SK-N-SH (cell line): ENCODE measurements around the gene CNTNAP5. TPM values are rescaled to one million over a fixed set of nuclear protein-coding genes. Genes with fewer than 3 reads are reported as not detected.

Source experiments
- CTCF ChIA-PET: fragments of 300-600, 350-600 bp; formaldehyde crosslinking; extraction: SDS; loops from one replicate; lab custom pipeline; 2021; lab: Yijun Ruan, JAX
- POLR2A ChIA-PET: fragments of 350-600 bp; sonication (Branson Sonifier 250); formaldehyde crosslinking; extraction: SDS; loops from one replicate; lab custom pipeline; 2020; ENCODE audit warnings: antibody characterized with exemption, inconsistent platforms; lab: Yijun Ruan, JAX
- DNase-seq: peaks from one replicate; pipeline ENCODE4 v3.0.0; 2012
- H2AFZ ChIP-seq: fragments of 200-600 bp; sonication (generic); 2 replicates; pipeline ENCODE4 v1.8.1; 2016; ENCODE audit warnings: antibody characterized with exemption, mild to moderate bottlenecking, low read depth
- H3F3A ChIP-seq: fragments of 200-600 bp; sonication (generic); replicated peaks from 2 replicates; pipeline ENCODE3; 2016; ENCODE audit warnings: antibody characterized with exemption, mild to moderate bottlenecking; ENCODE audit not compliant: insufficient read depth
- H3K27ac ChIP-seq, 2 experiments: fragments of 200-500 bp in 1 of 2; fragments of 200-600 bp in 1 of 2; sonication (Bioruptor generic) in 1 of 2; sonication (generic), shearing (Covaris generic) in 1 of 2; 2 replicates each; pipeline versions ENCODE4 v1.5.1 to v1.6.1; 2014 to 2016; ENCODE audit warnings: low read depth in 2 of 2, inconsistent platforms in 1 of 2, low read length in 1 of 2, mild to moderate bottlenecking in 1 of 2, mixed read lengths in 1 of 2
- H3K27me3 ChIP-seq: fragments of 200-600 bp; sonication (generic), shearing (Covaris generic); 2 replicates; pipeline ENCODE4 v1.6.1; 2016; ENCODE audit warnings: mixed run types; ENCODE audit not compliant: insufficient read depth
- H3K36me3 ChIP-seq, 2 experiments: fragments of 200-500 bp in 1 of 2; fragments of 200-600 bp in 1 of 2; sonication (Bioruptor generic) in 1 of 2; sonication (generic) in 1 of 2; replicated peaks in 1 of 2; 2 replicates each; pipeline versions ENCODE3 to v1.5.1; 2014 to 2016; ENCODE audit warnings: low read length in 1 of 2, mild to moderate bottlenecking in 1 of 2; ENCODE audit not compliant: insufficient read depth in 2 of 2, control insufficient read depth in 1 of 2
- H3K4me1 ChIP-seq, 2 experiments: fragments of 200-500 bp in 1 of 2; fragments of 200-600 bp in 1 of 2; sonication (Bioruptor generic) in 1 of 2; sonication (generic), shearing (Covaris generic) in 1 of 2; 2 replicates each; pipeline versions ENCODE4 v1.5.1 to v1.6.1; 2014 to 2016; ENCODE audit warnings: low read depth in 1 of 2, low read length in 1 of 2, mixed run types in 1 of 2; ENCODE audit not compliant: insufficient read depth in 2 of 2, control insufficient read depth in 1 of 2
- H3K4me2 ChIP-seq: fragments of 200-600 bp; sonication (generic), shearing (Covaris generic); 2 replicates; pipeline ENCODE4 v1.6.1; 2017; ENCODE audit warnings: mixed run types
- H3K4me3 ChIP-seq, 2 experiments: fragments of 200-500 bp in 1 of 2; fragments of 200-600 bp in 1 of 2; sonication (Bioruptor generic) in 1 of 2; sonication (generic), shearing (Covaris generic) in 1 of 2; 2 replicates each; pipeline versions ENCODE4 v1.5.1 to v1.8.1; 2014 to 2016; ENCODE audit warnings: low read depth in 2 of 2, inconsistent platforms in 1 of 2, low read length in 1 of 2, mild to moderate bottlenecking in 1 of 2, mixed read lengths in 1 of 2, moderate library complexity in 1 of 2
- H3K79me2 ChIP-seq: fragments of 200-600 bp; sonication (generic); 2 replicates; pipeline ENCODE4 v1.8.1; 2017; ENCODE audit warnings: mild to moderate bottlenecking; ENCODE audit not compliant: insufficient read depth
- H3K9ac ChIP-seq: fragments of 200-600 bp; sonication (generic); 2 replicates; pipeline ENCODE4 v1.6.1; 2017; ENCODE audit warnings: mixed run types
- H3K9me2 ChIP-seq: fragments of 200-600 bp; sonication (generic); 2 replicates; pipeline ENCODE4 v1.6.1; 2017; ENCODE audit warnings: mixed run types
- H3K9me3 ChIP-seq: fragments of 200-600 bp; sonication (generic); 2 replicates; pipeline ENCODE4 v1.6.1; 2017; ENCODE audit warnings: mixed run types, mild to moderate bottlenecking, moderate library complexity
- H4K20me1 ChIP-seq: fragments of 200-600 bp; sonication (generic); 2 replicates; pipeline ENCODE4 v1.6.1; 2017; ENCODE audit warnings: mild to moderate bottlenecking, mixed run types; ENCODE audit not compliant: insufficient read depth
- CHD2 ChIP-seq: fragments of 150-350 bp; IDR thresholded peaks from 2 replicates; pipeline ENCODE4 v1.6.1; 2018; ENCODE audit warnings: low read length; ENCODE audit not compliant: partially characterized antibody
- EP300 ChIP-seq, 2 experiments: IDR thresholded peaks; 2 replicates each; pipeline versions ENCODE4 v1.4.0 to v1.6.1; 2012; ENCODE audit warnings: borderline replicate concordance in 1 of 2, low read depth in 1 of 2, low read length in 1 of 2
- FOSL2 ChIP-seq: IDR thresholded peaks from 2 replicates; pipeline ENCODE4 v1.4.0; 2012; ENCODE audit warnings: low read depth, mild to moderate bottlenecking, moderate library complexity, borderline replicate concordance
- FOXJ3 ChIP-seq: sonication (generic); formaldehyde crosslinking; IDR thresholded peaks from 2 replicates; pipeline ENCODE4 v1.5.1; 2020; ENCODE audit warnings: mild to moderate bottlenecking, missing genetic modification reagents
- GABPA ChIP-seq: IDR thresholded peaks from 2 replicates; pipeline ENCODE4 v1.4.0; 2012; ENCODE audit warnings: low read depth, mild to moderate bottlenecking
- GATA2 ChIP-seq: sonication (generic); formaldehyde crosslinking; IDR thresholded peaks from 2 replicates; pipeline ENCODE4 v1.5.0; 2020; ENCODE audit warnings: mild to moderate bottlenecking, missing genetic modification reagents
- JUND ChIP-seq: IDR thresholded peaks from 2 replicates; pipeline ENCODE4 v1.4.0; 2012
- MAX ChIP-seq: IDR thresholded peaks from 2 replicates; pipeline ENCODE4 v1.4.0; 2012; ENCODE audit warnings: low read depth
- MXI1 ChIP-seq: IDR thresholded peaks from 2 replicates; pipeline ENCODE4 v1.6.1; 2012; ENCODE audit warnings: mild to moderate bottlenecking, low read depth, low read length, improper control_type of control experiment
- NRF1 ChIP-seq: IDR thresholded peaks from 2 replicates; pipeline ENCODE4 v1.6.1; 2012; ENCODE audit warnings: low read depth, mild to moderate bottlenecking, low read length
- PBX3 ChIP-seq: IDR thresholded peaks from 2 replicates; pipeline ENCODE4; 2012
- POLR2AphosphoS5 ChIP-seq: IDR thresholded peaks from 2 replicates; pipeline ENCODE4 v1.6.1; 2012; ENCODE audit warnings: low read depth, low read length
- RAD21 ChIP-seq: IDR thresholded peaks from 2 replicates; pipeline ENCODE4 v1.6.1; 2012; ENCODE audit warnings: mild to moderate bottlenecking, low read length
- RCOR1 ChIP-seq: fragments of 150-350 bp; IDR thresholded peaks from 2 replicates; pipeline ENCODE4 v1.6.1; 2017; ENCODE audit warnings: antibody characterized with exemption, low read length
- RXRA ChIP-seq: IDR thresholded peaks from 2 replicates; pipeline ENCODE4 v1.4.0; 2012; ENCODE audit warnings: low read depth, mild to moderate bottlenecking, borderline replicate concordance
- SMC3 ChIP-seq: IDR thresholded peaks from 2 replicates; pipeline ENCODE4 v1.6.1; 2012; ENCODE audit warnings: low read depth, low read length, improper control_type of control experiment
- TAF1 ChIP-seq: IDR thresholded peaks from 2 replicates; pipeline ENCODE4 v1.6.1; 2012; ENCODE audit warnings: low read depth, mild to moderate bottlenecking, low read length, moderate library complexity, borderline replicate concordance
- TCF12 ChIP-seq: IDR thresholded peaks from 2 replicates; pipeline ENCODE4 v1.4.0; 2012
- TEAD4 ChIP-seq: IDR thresholded peaks from 2 replicates; pipeline ENCODE4 v1.4.0; 2012; ENCODE audit warnings: mild to moderate bottlenecking, borderline replicate concordance; ENCODE audit not compliant: insufficient read depth
- USF1 ChIP-seq: IDR thresholded peaks from 2 replicates; pipeline ENCODE4 v1.4.0; 2012; ENCODE audit warnings: low read depth, borderline replicate concordance
- USF2 ChIP-seq: fragments of 150-350 bp; IDR thresholded peaks from 2 replicates; pipeline ENCODE4 v1.6.1; 2017; ENCODE audit warnings: antibody characterized with exemption, low read length, low read depth, borderline replicate concordance
- YY1 ChIP-seq: IDR thresholded peaks from 2 replicates; pipeline ENCODE4 v1.4.0; 2012; ENCODE audit warnings: low read depth, mild to moderate bottlenecking
- ZBTB33 ChIP-seq: IDR thresholded peaks from 2 replicates; pipeline ENCODE4 v1.4.0; 2012; ENCODE audit warnings: low read depth, borderline replicate concordance
- WGBS: methylation state at CpG from one replicate; pipeline ENCODE4 v1.1.6; 2017; ENCODE audit warnings: low lambda C conversion rate; 5-methylcytosine and 5-hydroxymethylcytosine counted together
- polyA plus RNA-seq, 3 experiments: library from polyadenylated mRNA; depleted of rRNA; stranded (reverse); fragments of >200 nt; gene quantifications; 2 replicates each; pipeline ENCODE4 v1.2.3, GENCODE V29; 2012

Gene CNTNAP5
- polyA plus RNA-seq, 1 of the 3 experiments (the other 2 are of a cell fraction) = 0.08 TPM

GRCh38 chr2:124639524-124639923 is 614.4 kb downstream of the CNTNAP5 start:
- Histone ChIP-seq H3K9ac (no peak overlapping the region), H3K79me2 (no peaks in the 10 kb centered on the region), H2AFZ (no peak overlapping the region), H3K4me1 (no peaks in the 10 kb centered on the region), H3K27me3 (no peaks in the 10 kb centered on the region), H3K9me2 (no peaks in the 10 kb centered on the region), H3K36me3 (no peaks in the 10 kb centered on the region), H3K4me3 (no peak overlapping the region), H3F3A (no peaks in the 10 kb centered on the region), H3K9me3 (no peaks in the 10 kb centered on the region), H3K4me2 (no peak overlapping the region), H4K20me1 (no peaks in the 10 kb centered on the region), H3K27ac (no peak overlapping the region)
- no peak for TF ChIP-seq RCOR1
- no peak for TF ChIP-seq FOSL2
- no peak for TF ChIP-seq GABPA
- TF ChIP-seq USF2 = no peak
- no peak for TF ChIP-seq PBX3
- TF ChIP-seq CHD2 = no peak
- no peak for TF ChIP-seq YY1
- no peak for TF ChIP-seq JUND
- no peak for TF ChIP-seq TAF1
- TF ChIP-seq MXI1 = no peak
- TF ChIP-seq POLR2AphosphoS5 = no peak
- TF ChIP-seq TCF12 = no peak
- TF ChIP-seq FOXJ3 (CRISPR knock-in tag) = no peak
- no peak for TF ChIP-seq SMC3
- TF ChIP-seq GATA2 (CRISPR knock-in tag) = no peak
- no peak for TF ChIP-seq ZBTB33
- ChIA-PET POLR2A (no interaction called here), CTCF (interaction anchor here (0.6 kb wide), 2 partner anchors 12 to 31 kb away, joined by 3 read pairs; no protein-coding TSS in a partner anchor)
- WGBS = 0% methylated on average over 1 of the region's 1 CpG
- no peak for DNase-seq

GRCh38 chr2:124640221-124640750 is 615.2 kb downstream of the CNTNAP5 start:
- Histone ChIP-seq H3K79me2 (no peaks in the 10 kb centered on the region), H3K36me3 (no peaks in the 10 kb centered on the region), H4K20me1 (no peaks in the 10 kb centered on the region), H3K4me1 (no peaks in the 10 kb centered on the region), H3K9me2 (no peaks in the 10 kb centered on the region), H3K9ac (no peak overlapping the region), H3K9me3 (no peaks in the 10 kb centered on the region), H3K4me3 (no peak overlapping the region), H3F3A (no peaks in the 10 kb centered on the region), H3K27ac (no peak overlapping the region), H3K4me2 (no peak overlapping the region), H3K27me3 (no peaks in the 10 kb centered on the region), H2AFZ (no peak overlapping the region)
- POLR2A ChIA-PET = no interaction called here
- CTCF ChIA-PET = no interaction called here
- DNase-seq = no peak
- WGBS = 47% methylated on average over 12 of the region's 15 CpGs
- TF ChIP-seq EP300 (IDR thresholded peaks at IDR 0.05; ENCODE audit: borderline replicate concordance in 1 of 2, low read depth in 1 of 2, low read length in 1 of 2) (no peak), JUND (no peak), USF1 (no peak), NRF1 (no peak), ZBTB33 (no peak), GABPA (no peak), TEAD4 (no peak), RAD21 (no peak), RXRA (no peak), RCOR1 (no peak), SMC3 (no peak), MAX (no peak)
